Thyroid gland (tissue), 4 donors: ENCODE data around the gene SIM2. TPM values are rescaled to one million over a fixed set of nuclear protein-coding genes. Genes with fewer than 3 reads are reported as not detected.
A peak's percentile ranks its signal among the peaks of the same experiment; 100 is the strongest.

ENCODE experiments used
- DNase-seq, 2 donors: peaks; one replicate each; pipeline ENCODE4 v3.0.0-alpha.2; 2019
- H3K27ac ChIP-seq, 3 donors: fragments of 200-600 bp; sonication (generic); 1 replicate in 2 of 3; 2 replicates in 1 of 3; pipeline ENCODE4 v1.5.1; 2016 to 2019; ENCODE audit warnings: mild to moderate bottlenecking in 1 of 3, moderate library complexity in 1 of 3
- H3K27me3 ChIP-seq: fragments of 200-600 bp; sonication (generic); one replicate; pipeline ENCODE4 v1.5.1; 2019
- H3K36me3 ChIP-seq, 2 donors: fragments of 200-600 bp; sonication (generic); one replicate each; pipeline ENCODE4 v1.5.1; 2016 to 2019
- H3K4me1 ChIP-seq, 2 donors: fragments of 200-600 bp; sonication (generic); one replicate each; pipeline ENCODE4 v1.5.1; 2017 to 2019
- H3K4me3 ChIP-seq, 3 donors: fragments of 200-600 bp; sonication (generic); replicated peaks in 1 of 3; 1 replicate in 2 of 3; 2 replicates in 1 of 3; pipeline ENCODE4 v1.5.1; 2016; ENCODE audit warnings: mild to moderate bottlenecking in 1 of 3
- H3K9me3 ChIP-seq: fragments of 200-600 bp; sonication (generic); one replicate; pipeline ENCODE4 v1.5.1; 2017
- POLR2A ChIP-seq, 2 donors: fragments of 450-650 bp; IDR thresholded peaks; one replicate each; pipeline ENCODE4 v1.6.1; 2017; ENCODE audit warnings: antibody characterized with exemption in 2 of 2, mild to moderate bottlenecking in 2 of 2, moderate library complexity in 1 of 2
- WGBS, 2 donors: methylation state at CpG; one replicate each; pipeline ENCODE4 v1.1.5; 2017; 5-methylcytosine and 5-hydroxymethylcytosine counted together
- intact Hi-C: fragments of 100-400 bp; cut with DNase I; formaldehyde crosslinking; loops from one replicate; pipeline ENCODE4 v1.15.1; 2023
- total RNA-seq, 4 donors: library from RNA; depleted of rRNA; stranded (reverse); fragments of >200 nt; gene quantifications; one replicate each; pipeline ENCODE4 v1.2.3, GENCODE V29; 2016
- TF ChIP-seq, protein P1 (sequence below), 6 experiments: fragments of 200-600 bp in 3 of 6; fragments of 450-650 bp in 3 of 6; sonication (generic) in 3 of 6; IDR thresholded peaks; one replicate each; pipeline ENCODE4 v1.5.1; 2016 to 2019; ENCODE audit warnings: antibody characterized with exemption in 6 of 6, mild to moderate bottlenecking in 2 of 6, inconsistent platforms in 1 of 6, moderate library complexity in 1 of 6

Gene SIM2
- total RNA-seq, 4 donors from 2014 or later, result not detected

DNA sequence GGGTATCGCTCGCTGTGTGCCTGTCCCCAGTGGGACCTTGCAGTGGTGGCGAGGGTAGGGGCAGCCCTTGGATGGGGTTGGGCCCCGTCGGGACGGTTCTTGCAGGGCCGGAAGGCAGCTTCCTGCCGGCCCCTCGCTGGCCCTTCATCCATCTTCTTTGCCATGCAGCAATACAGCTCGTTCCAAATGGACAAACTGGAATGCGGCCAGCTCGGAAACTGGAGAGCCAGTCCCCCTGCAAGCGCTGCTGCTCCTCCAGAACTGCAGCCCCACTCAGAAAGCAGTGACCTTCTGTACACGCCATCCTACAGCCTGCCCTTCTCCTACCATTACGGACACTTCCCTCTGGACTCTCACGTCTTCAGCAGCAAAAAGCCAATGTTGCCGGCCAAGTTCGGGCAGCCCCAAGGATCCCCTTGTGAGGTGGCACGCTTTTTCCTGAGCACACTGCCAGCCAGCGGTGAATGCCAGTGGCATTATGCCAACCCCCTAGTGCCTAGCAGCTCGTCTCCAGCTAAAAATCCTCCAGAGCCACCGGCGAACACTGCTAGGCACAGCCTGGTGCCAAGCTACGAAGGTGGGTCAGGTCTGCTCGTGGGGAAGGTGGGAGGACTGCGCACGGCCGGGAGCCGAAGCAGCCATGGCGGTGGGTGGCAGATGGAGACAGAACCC, 45.8 kb downstream of the SIM2 start:
- intact Hi-C loops, result loop anchor here (10.0 kb wide), 1 partner anchor 180 kb away; no protein-coding TSS in a partner anchor
- peak; percentile 73 to 75 for DNase-seq
- H3K27me3 ChIP-seq, result no peaks in the 10 kb centered on the region
- no peaks in the 10 kb centered on the region for H3K9me3 ChIP-seq
- no peaks in the 10 kb centered on the region for H3K36me3 ChIP-seq
- no peak overlapping the region for H3K4me3 ChIP-seq
- 23 to 26% methylated on average over 15 to 28 of the region's 30 CpGs for WGBS, 2 donors
- no peak for TF ChIP-seq POLR2A (IDR thresholded peaks at IDR 0.05)
- TF ChIP-seq, protein P1, sequence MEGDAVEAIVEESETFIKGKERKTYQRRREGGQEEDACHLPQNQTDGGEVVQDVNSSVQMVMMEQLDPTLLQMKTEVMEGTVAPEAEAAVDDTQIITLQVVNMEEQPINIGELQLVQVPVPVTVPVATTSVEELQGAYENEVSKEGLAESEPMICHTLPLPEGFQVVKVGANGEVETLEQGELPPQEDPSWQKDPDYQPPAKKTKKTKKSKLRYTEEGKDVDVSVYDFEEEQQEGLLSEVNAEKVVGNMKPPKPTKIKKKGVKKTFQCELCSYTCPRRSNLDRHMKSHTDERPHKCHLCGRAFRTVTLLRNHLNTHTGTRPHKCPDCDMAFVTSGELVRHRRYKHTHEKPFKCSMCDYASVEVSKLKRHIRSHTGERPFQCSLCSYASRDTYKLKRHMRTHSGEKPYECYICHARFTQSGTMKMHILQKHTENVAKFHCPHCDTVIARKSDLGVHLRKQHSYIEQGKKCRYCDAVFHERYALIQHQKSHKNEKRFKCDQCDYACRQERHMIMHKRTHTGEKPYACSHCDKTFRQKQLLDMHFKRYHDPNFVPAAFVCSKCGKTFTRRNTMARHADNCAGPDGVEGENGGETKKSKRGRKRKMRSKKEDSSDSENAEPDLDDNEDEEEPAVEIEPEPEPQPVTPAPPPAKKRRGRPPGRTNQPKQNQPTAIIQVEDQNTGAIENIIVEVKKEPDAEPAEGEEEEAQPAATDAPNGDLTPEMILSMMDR (IDR thresholded peaks at IDR 0.05), result no peak
- H3K4me1 ChIP-seq, result peaks cover 13% of the 10 kb centered on the region in 2 donors
- no peak overlapping the region for H3K27ac ChIP-seq

DNA sequence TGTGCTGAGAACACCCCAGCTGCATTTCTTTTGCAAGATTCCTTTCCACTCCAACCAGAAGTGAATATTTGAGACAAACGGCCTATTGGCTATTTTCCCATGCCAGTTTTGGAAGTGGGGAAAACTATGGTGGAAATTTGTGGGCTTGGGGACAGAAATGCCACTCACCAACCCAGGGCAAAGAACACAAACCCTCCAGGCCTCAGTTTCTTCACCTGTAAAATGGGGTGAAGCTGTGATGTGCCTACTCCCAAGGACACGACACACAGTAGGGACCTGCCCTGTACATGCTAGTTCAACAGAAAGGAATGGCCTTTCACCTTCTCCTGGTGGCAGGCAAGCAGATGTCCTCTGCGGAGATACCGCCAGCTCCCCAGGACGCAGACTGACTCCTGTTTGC, 46.5 kb downstream of the SIM2 start:
- no peak overlapping the region for H3K27ac ChIP-seq
- H3K4me1 ChIP-seq, result peaks cover 13% of the 10 kb centered on the region in 2 donors
- no peaks in the 10 kb centered on the region for H3K27me3 ChIP-seq
- 89 to 93% methylated on average over 5 of the region's 5 CpGs for WGBS, 2 donors
- no peaks in the 10 kb centered on the region for H3K36me3 ChIP-seq
- DNase-seq, result no peak
- intact Hi-C loops, result loop anchor here (10.0 kb wide), 1 partner anchor 179 kb away; no protein-coding TSS in a partner anchor
- TF ChIP-seq, protein P1 (IDR thresholded peaks at IDR 0.05), result no peak
- TF ChIP-seq POLR2A (IDR thresholded peaks at IDR 0.05), result no peak
- no peak overlapping the region for H3K4me3 ChIP-seq
- H3K9me3 ChIP-seq, result no peaks in the 10 kb centered on the region

DNA sequence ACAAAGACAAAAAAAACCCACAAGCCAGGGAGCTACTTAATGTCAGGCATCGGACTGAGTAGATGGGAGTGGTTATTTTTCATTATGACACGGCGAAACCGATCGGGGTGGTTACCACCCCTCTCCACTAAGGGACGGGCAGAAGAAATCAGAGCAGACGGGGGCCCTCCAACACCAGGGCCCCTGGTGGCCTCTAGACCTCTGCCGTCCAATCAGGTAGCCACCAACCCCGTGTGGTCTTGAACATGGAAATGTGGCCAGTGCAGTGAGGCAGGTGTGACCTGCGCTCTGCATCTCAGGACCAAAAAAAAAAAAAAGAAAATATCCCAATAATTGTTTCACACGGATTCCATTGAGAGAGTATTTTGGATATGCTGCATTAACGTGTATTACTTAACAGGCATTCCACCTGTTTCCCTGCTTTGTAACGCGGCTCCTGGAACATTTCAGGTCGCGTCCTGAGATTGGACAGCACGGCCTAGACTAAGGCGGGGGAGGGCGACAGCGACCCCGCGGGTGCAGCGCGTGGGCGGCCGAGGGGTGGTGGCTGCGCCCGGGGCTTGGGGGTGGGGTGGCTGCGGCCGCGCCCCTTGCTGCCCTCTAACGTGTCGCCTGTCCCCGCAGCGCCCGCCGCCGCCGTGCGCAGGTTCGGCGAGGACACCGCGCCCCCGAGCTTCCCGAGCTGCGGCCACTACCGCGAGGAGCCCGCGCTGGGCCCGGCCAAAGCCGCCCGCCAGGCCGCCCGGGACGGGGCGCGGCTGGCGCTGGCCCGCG, 48.3 kb downstream of the SIM2 start:
- H3K4me3 ChIP-seq, result peak overlapping the region in 1 of 3 donors; percentile 4
- H3K36me3 ChIP-seq, result peaks cover 0 to 4% of the 10 kb centered on the region in 2 donors
- DNase-seq, result peak in 1 of 2 donors; percentile 9
- WGBS, 2 donors, result 24 to 37% methylated on average over 18 to 25 of the region's 62 CpGs
- no peaks in the 10 kb centered on the region for H3K27me3 ChIP-seq
- no peak overlapping the region for H3K27ac ChIP-seq
- intact Hi-C loops, result loop anchor here (10.0 kb wide), 1 partner anchor 178 kb away; no protein-coding TSS in a partner anchor
- TF ChIP-seq, protein P1 (IDR thresholded peaks at IDR 0.05), result no peak
- TF ChIP-seq POLR2A (IDR thresholded peaks at IDR 0.05), result no peak
- no peaks in the 10 kb centered on the region for H3K9me3 ChIP-seq
- H3K4me1 ChIP-seq, result peaks cover 13% of the 10 kb centered on the region in 2 donors

DNA sequence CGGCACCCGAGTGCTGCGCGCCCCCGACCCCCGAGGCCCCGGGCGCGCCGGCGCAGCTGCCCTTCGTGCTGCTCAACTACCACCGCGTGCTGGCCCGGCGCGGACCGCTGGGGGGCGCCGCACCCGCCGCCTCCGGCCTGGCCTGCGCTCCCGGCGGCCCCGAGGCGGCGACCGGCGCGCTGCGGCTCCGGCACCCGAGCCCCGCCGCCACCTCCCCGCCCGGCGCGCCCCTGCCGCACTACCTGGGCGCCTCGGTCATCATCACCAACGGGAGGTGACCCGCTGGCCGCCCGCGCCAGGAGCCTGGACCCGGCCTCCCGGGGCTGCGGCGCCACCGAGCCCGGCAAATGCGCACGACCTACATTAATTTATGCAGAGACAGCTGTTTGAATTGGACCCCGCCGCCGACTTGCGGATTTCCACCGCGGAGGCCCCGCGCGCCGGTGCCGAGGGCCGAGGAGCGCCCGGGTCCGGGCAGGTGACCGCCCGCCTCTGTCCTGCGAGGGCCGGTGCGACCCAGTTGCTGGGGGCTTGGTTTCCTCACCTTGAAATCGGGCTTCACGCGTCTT, 49.0 kb downstream of the SIM2 start:
- peaks cover 0 to 4% of the 10 kb centered on the region in 2 donors for H3K36me3 ChIP-seq
- peak; percentile 37 to 44 for DNase-seq
- intact Hi-C loops, result loop anchor here (10.0 kb wide), 1 partner anchor 177 kb away; no protein-coding TSS in a partner anchor
- 19% methylated on average over 5 to 7 of the region's 80 CpGs for WGBS, 2 donors
- H3K9me3 ChIP-seq, result no peaks in the 10 kb centered on the region
- TF ChIP-seq, protein P1 (IDR thresholded peaks at IDR 0.05), result peak in 2 of 6 experiments; percentile 22 to 31
- TF ChIP-seq POLR2A (IDR thresholded peaks at IDR 0.05), result no peak
- peak overlapping the region in 1 of 3 donors; percentile 24 for H3K4me3 ChIP-seq
- no peaks in the 10 kb centered on the region for H3K27me3 ChIP-seq
- no peak overlapping the region for H3K27ac ChIP-seq
- peaks cover 13% of the 10 kb centered on the region in 2 donors for H3K4me1 ChIP-seq
